ENCODE data around the gene FGD2. TPM values are rescaled to one million over a fixed set of nuclear protein-coding genes. Genes with fewer than 3 reads are reported as not detected.

FGD2 gene
- total and polyA plus RNA-seq, 7 donors, result 3.7 to 40.8 (median 20.1) TPM

- no peaks in the 10 kb centered on the region for H3K9me3 ChIP-seq
- intact Hi-C loops (cut with DNase I), result no loop called here
- no peaks in the 10 kb centered on the region for H3K27me3 ChIP-seq
- no peaks in the 10 kb centered on the region for H3K4me1 ChIP-seq
- TF ChIP-seq POLR2A (IDR thresholded peaks at IDR 0.05) (no peak), EP300 (IDR thresholded peaks at IDR 0.05) (no peak), CTCF (IDR thresholded peaks at IDR 0.05) (no peak), POLR2AphosphoS5 (IDR thresholded peaks at IDR 0.05) (no peak)
- H3K4me3 ChIP-seq, result no peak overlapping the region
- 80 to 89% methylated on average over 7 of the region's 7 CpGs for WGBS, 2 donors
- DNase-seq, result no peak
- no peak overlapping the region for H3K27ac ChIP-seq
- no peaks in the 10 kb centered on the region for H3K36me3 ChIP-seq
Observed at GRCh38 chr6:37032239-37032638, 26.8 kb downstream of the FGD2 start.

- 85 to 88% methylated on average over 7 of the region's 7 CpGs for whole genome bisulfite sequencing, 2 donors
- Histone ChIP-seq H3K36me3 (no peaks in the 10 kb centered on the region), H3K27ac (no peak overlapping the region), H3K4me1 (peaks cover 0 to 2% (median under 1%) of the 10 kb centered on the region in 4 donors), H3K27me3 (no peaks in the 10 kb centered on the region), H3K4me3 (no peak overlapping the region), H3K9me3 (no peaks in the 10 kb centered on the region)
- TF ChIP-seq POLR2A (IDR thresholded peaks at IDR 0.05) (no peak), CTCF (IDR thresholded peaks at IDR 0.05) (no peak), POLR2AphosphoS5 (IDR thresholded peaks at IDR 0.05) (no peak), EP300 (IDR thresholded peaks at IDR 0.05) (no peak)
- no peak for DNase-seq
- intact Hi-C loops (cut with DNase I), result no loop called here
Observed at GRCh38 chr6:37033255-37033654, 27.8 kb downstream of the FGD2 start.

GRCh38 chr6:37033819-37034795 is 28.7 kb downstream of the FGD2 start:
- peaks cover 0 to 10% (median 3%) of the 10 kb centered on the region in 4 donors for H3K4me1 ChIP-seq
- no peak overlapping the region for H3K27ac ChIP-seq
- no peaks in the 10 kb centered on the region for H3K36me3 ChIP-seq
- intact Hi-C loops (cut with DNase I), result no loop called here
- H3K4me3 ChIP-seq, result no peak overlapping the region
- H3K27me3 ChIP-seq, result no peaks in the 10 kb centered on the region
- 81 to 83% methylated on average over 8 of the region's 8 CpGs for WGBS, 2 donors
- no peak for DNase-seq
- H3K9me3 ChIP-seq, result no peaks in the 10 kb centered on the region
- no peak for TF ChIP-seq POLR2AphosphoS5 (IDR thresholded peaks at IDR 0.05)
- TF ChIP-seq EP300 (IDR thresholded peaks at IDR 0.05), result no peak
- no peak for TF ChIP-seq POLR2A (IDR thresholded peaks at IDR 0.05)
- no peak for TF ChIP-seq CTCF (IDR thresholded peaks at IDR 0.05)

GRCh38 chr6:37036146-37036545 is 30.7 kb downstream of the FGD2 start:
- 72 to 76% methylated on average over 12 of the region's 12 CpGs for WGBS, 2 donors
- intact Hi-C loops (cut with DNase I), result no loop called here

More at GRCh38 chr6:37036146-37036545, 30.7 kb downstream of the FGD2 start:
- Histone ChIP-seq H3K4me3 (no peak overlapping the region), H3K9me3 (no peaks in the 10 kb centered on the region), H3K4me1 (peaks cover 0 to 10% (median 3%) of the 10 kb centered on the region in 4 donors), H3K27me3 (no peaks in the 10 kb centered on the region), H3K36me3 (no peaks in the 10 kb centered on the region), H3K27ac (no peak overlapping the region)
- TF ChIP-seq POLR2A (IDR thresholded peaks at IDR 0.05) (no peak), POLR2AphosphoS5 (IDR thresholded peaks at IDR 0.05) (no peak), CTCF (IDR thresholded peaks at IDR 0.05) (no peak), EP300 (IDR thresholded peaks at IDR 0.05) (no peak)
- no peak for DNase-seq
